Superior temporal gyrus (tissue), 1 donor: Measurements from ENCODE around the gene IQCF5.
"Not testable (repeated sequence)": the region's sequence is repeated elsewhere in the genome, so short reads cannot be mapped to it uniquely, and the experiment has no call there.

Experiments used
- DNase-seq: peaks from one replicate; pipeline ENCODE4 v3.0.0-alpha.2; 2016; ENCODE audit errors: extremely low spot score

The IQCF5 gene

GRCh38 chr3:51875501-51875900 is at the start of gene IQCF5:
IQCF5 (minus strand) TSS chr3:51875601; CDS start chr3:51875531, 70 bp downstream.
- DNase-seq = no peak

- DNase-seq = no peak
Measured at GRCh38 chr3:51921081-51921578, 45.7 kb upstream of the IQCF5 start.

GRCh38 chr3:51916418-51916817 is 41.0 kb upstream of the IQCF5 start:
- no peak for DNase-seq

DNA sequence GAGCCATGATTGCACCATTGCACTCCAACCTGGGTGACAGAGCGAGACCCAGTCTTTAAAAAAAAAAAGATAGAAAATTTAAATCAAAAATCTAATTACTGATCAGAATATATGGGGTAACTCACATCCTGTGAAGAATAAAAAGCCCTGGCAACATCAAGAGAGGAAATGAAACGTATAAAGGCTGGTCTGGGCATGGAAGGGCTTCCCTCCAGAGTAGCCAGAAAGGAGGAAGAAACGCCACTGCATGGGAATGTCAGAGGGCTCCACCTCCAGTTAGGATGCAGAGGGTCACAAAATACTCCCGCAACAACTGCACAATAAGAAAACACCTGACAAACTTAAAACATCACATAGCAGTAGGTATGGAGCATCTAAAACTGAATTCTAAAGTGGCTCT is 32.6 kb upstream of the IQCF5 start:
- DNase-seq = no peak

DNA sequence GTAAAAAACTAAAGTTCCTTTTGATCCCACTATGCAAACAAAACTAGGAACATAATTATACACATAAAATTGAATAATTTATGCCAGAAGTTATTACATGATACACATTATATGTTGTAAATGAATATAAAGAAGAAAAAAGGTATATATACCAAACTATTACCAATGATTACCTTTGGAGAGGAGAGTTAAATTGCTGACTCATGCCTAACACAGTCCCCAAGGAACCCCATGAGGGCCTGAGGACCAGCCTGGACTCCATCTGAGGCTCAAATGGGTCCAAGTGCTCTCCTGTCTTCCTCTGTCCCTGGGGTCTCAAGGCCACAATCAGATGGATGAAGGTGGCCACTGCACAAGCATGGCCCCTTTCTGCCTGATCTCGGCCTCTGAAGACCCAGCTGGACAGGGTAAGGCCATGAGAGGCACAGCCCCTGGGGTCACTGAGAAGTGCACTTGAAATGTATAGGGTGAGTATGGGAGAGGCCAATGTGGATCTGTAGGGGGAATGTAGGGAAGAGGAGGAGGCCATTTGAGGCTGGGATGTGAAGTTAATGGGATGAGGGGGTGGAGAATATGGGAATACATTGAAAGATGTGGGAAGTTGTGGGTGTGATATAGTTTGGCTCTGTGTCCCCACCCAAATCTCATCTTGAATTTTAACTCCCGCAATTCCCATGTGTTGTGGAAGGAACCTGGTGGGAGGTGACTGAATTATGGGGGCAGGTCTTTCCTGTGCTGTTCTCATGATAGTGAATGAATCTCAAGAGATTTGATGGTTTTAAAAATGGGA is 28.8 kb upstream of the IQCF5 start:
- DNase-seq = no peak

DNA sequence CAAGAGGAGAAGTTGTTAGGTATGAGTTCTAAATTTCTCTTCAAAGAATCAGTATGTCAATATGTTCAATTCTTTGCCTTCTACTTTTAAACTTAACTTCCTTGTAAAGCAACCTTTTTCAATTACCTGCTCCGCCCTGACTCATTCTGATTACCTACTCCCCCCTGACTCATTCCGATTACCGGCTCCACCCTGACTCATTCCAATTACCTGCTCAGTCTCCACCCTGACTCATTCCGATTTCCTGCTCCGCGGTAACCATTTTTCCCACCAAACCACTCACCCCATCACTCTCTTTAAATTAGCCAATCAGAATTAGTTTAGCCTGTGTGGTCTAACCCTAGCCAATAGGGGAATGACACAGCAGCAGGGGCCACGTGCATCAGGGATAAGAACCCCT is 27.0 kb upstream of the IQCF5 start:
- DNase-seq = not testable (repeated sequence)

GRCh38 chr3:51900043-51900442 is 24.6 kb upstream of the IQCF5 start:
- not testable (repeated sequence) for DNase-seq

GRCh38 chr3:51897391-51897790 is 22.0 kb upstream of the IQCF5 start:
- DNase-seq = no peak

GRCh38 chr3:51896607-51897305 is 21.4 kb upstream of the IQCF5 start:
- no peak for DNase-seq

DNA sequence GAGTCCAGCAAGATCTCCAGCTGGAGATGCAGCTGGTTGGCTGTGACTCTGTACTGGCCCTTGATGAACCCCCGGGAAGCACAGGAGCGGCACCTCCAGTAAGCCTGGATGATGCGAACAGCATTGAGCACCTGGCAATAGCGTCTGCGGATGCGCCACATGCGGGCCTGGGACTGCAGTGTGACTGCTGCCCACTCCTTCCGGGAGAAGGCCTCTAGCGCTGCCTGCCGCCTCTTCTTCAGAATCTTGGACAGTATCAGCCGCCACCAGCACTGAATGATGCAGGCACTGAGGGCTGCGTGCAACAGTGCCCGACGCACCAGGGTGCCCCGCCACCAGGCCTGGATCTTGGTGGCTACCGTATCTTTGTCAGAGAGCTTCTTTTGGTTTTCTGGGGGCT is 19.5 kb upstream of the IQCF5 start:
- DNase-seq = no peak

DNA sequence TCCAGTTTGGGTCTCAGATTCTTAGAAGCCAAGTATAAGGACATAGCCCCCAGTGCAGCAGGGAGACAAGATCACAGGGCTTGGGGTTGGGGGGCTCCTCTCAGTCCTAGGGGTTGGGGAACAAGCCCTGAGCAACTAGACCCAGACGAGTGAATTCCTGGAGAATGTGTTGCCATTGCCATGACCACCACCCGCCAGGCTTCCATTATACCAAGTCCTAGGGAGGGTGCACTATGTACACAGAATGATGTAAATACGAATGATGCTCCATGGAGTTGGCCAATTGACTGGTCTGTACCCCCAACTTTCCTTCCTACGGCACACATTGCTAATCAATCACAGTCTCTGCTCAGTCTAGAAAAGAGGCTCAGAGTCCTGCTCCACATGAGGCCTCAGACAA is 19.0 kb upstream of the IQCF5 start:
- DNase-seq = no peak

- DNase-seq = no peak
Measured at GRCh38 chr3:51891242-51892039, 16.0 kb upstream of the IQCF5 start.

DNA sequence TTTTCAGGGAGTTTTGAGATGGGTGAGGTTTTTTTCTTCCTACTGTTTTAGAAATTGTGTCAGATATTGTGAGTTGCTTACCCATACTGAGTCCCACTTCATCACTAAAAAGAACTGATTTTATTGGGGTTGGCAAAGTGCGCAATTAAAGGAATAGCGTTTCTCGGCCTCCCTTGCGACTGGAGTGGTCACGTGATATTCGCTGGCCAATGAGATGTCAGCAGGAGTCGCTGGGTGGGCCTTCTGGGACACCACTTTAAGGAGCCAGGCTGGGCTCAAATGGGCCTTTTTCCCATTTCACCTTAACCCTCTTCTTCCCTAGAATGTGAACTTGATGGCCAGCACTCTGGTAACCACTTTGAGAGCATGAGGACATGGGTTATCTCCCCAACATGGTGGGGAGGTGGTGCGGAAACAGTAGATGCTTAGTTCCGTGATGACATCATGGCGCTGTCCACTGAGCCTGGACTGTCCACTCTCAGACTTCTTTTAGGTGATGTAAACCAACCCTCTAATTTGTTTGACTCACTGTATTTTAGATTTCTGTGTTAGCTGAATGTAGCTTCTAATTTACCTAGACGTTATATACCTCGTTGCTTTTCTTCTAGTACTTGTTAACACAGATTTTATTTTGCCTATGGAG is 13.2 kb upstream of the IQCF5 start:
- DNase-seq = no peak

DNA sequence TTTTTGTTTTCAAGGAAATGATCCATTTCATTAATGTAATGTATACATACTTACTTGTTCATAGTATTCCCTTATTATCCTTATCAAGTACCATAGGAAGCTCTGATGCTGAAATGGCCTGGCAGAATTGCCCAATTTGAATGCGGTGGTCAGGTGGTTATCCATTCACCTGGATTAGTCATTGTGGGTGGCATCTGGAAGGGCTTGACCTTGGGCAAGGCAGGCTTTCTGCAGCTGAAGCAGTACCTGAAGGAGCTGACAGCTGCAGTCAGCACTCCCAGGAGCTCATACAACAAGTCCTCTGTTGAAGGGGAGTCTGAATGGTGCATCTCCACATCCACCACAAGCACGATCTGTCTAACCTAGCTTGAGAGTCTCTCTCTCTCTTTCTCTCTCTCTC is 12.2 kb upstream of the IQCF5 start:
- DNase-seq = no peak

- no peak for DNase-seq
Measured at GRCh38 chr3:51886447-51886846, 11.0 kb upstream of the IQCF5 start.

- DNase-seq = no peak
Measured at GRCh38 chr3:51879937-51880336, 4.5 kb upstream of the IQCF5 start.

GRCh38 chr3:51876186-51876585 is 785 bp upstream of the IQCF5 start:
- DNase-seq = no peak

GRCh38 chr3:51874889-51875288 is 512 bp downstream of the IQCF5 start:
- DNase-seq = no peak

DNA sequence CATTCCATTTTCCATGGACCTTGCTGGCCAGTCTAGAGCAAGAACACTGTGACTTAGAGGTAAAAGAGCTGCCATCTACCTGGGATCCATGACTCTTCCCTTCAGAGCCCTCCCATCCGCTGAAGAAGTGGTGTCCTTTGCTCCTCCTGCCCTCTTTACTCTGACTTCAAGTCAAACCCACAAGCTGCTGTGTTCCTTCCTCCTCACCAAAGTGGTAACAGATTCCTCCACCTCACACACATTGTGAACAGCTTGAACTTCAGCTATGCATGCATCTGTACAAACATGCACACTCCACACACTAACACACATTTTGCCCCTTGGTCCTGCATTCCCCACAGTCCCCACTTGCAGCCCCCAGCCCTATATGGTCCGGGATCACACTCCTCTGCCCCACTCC is 990 bp downstream of the IQCF5 start:
- DNase-seq = no peak

DNA sequence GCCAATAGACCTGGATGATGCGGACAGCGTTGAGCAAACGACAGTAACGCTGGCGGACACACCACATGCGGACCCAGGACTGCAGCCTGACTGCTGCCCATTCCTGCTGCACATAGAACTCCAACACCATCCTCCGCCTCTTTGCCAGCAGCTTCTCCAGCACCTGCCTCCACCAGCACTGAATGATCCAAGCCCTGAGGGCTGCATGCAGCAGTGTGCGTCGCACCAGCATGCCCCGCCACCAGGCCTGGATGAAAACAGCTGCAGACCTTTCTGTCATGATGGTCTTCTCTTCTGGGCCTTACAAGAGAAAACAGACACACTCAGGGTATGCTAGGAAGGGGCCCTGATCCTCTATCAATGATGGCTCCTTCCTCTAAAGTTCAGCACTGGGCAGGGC is 1.5 kb downstream of the IQCF5 start:
- no peak for DNase-seq

- no peak for DNase-seq
Measured at GRCh38 chr3:51873253-51873766, 2.1 kb downstream of the IQCF5 start.

DNA sequence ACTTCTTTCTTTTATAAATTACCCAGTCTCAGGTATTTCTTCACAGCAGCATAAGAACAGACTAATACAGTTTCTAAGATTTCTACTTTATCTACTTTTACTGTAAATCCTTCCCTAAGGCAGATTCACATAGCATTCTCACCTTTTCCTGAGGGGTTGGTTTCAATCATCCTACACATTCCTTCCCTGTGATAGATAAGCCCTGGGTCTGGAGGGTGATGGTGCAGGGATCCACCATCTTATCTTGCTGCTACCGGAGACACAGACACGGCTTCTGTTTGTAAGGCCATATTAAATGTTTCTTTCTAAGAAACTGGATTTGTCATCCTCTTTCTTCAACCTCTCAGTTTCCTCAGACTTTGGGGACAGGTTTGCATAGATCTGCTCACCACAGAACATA is 6.1 kb downstream of the IQCF5 start:
- DNase-seq = no peak
